GM12891 (cell line): ENCODE measurements around the gene GLOD4.
A peak's percentile ranks its signal among the peaks of the same experiment; 100 is the strongest.

Experiments
- DNase-seq: peaks from one replicate; pipeline ENCODE4 v3.0.0; 2011; ENCODE audit warnings: low spot score; ENCODE audit not compliant: insufficient read length
- FAIRE-seq: peaks from 2 replicates; lab custom pipeline; 2011; peaks lifted over from hg19 to GRCh38; lab: Jason Lieb, UNC
- PAX5 ChIP-seq: IDR thresholded peaks from 2 replicates; pipeline ENCODE4 v1.6.1; 2011; ENCODE audit warnings: low read length, moderate library complexity, mild to moderate bottlenecking; ENCODE audit not compliant: insufficient read depth, severe bottlenecking
- POLR2A ChIP-seq: IDR thresholded peaks from 2 replicates; pipeline ENCODE4 v1.6.1; 2011; ENCODE audit warnings: low read depth, low read length, control low read depth
- POLR2AphosphoS5 ChIP-seq: IDR thresholded peaks from 2 replicates; pipeline ENCODE4 v1.6.1; 2011; ENCODE audit warnings: low read depth, low read length, control low read depth
- POU2F2 ChIP-seq: IDR thresholded peaks from 2 replicates; pipeline ENCODE4 v1.6.1; 2011; ENCODE audit warnings: low read depth, mild to moderate bottlenecking, control low read depth, low read length, moderate library complexity
- SPI1 ChIP-seq: IDR thresholded peaks from 2 replicates; pipeline ENCODE4 v1.6.1; 2011; ENCODE audit warnings: low read depth, low read length, control low read depth
- TAF1 ChIP-seq: IDR thresholded peaks from 2 replicates; pipeline ENCODE4 v1.6.1; 2011; ENCODE audit warnings: low read depth, low read length, control low read depth

Gene GLOD4

GRCh38 chr17:744937-745336 lies 37.1 kb downstream of the GLOD4 start:
- no peak for DNase-seq
- FAIRE-seq: no peak
- TF ChIP-seq POU2F2 (no peak), POLR2AphosphoS5 (0 out of 2 replicates have a peak, but pooled peaks have one; percentile 5)

DNA sequence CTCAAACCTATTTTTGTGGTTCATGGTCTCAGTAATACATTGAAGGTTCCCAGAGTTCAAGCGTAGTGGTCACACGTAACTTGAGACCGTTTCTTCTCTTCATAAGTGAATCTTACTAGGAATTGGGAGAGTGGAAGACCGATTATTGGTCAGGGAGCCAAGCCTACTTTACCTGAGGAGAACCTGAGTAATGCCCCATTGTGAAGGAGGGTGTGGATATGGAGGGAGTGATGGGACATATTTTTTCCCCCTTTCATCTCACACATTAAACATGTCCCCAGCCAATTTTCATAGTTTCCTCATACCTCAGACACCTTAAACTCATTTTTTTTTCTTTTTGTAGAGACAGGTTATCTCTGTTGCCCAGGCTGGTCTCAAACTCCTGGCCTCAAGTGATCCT lies 38.9 kb downstream of the GLOD4 start:
- DNase-seq (no peak), FAIRE-seq (no peak)
- TF ChIP-seq PAX5: no peak
- no peak for TF ChIP-seq POU2F2
- TF ChIP-seq SPI1: no peak
- TF ChIP-seq POLR2A: peak; percentile 54; the same call in 1 of the 2 replicates
- no peak for TF ChIP-seq TAF1
- TF ChIP-seq POLR2AphosphoS5: peak; percentile 74

GRCh38 chr17:742147-742793 lies 39.8 kb downstream of the GLOD4 start:
- TF ChIP-seq TAF1 (no peak), POLR2AphosphoS5 (peak; percentile 44)
- no peak for DNase-seq
- no peak for FAIRE-seq

DNA sequence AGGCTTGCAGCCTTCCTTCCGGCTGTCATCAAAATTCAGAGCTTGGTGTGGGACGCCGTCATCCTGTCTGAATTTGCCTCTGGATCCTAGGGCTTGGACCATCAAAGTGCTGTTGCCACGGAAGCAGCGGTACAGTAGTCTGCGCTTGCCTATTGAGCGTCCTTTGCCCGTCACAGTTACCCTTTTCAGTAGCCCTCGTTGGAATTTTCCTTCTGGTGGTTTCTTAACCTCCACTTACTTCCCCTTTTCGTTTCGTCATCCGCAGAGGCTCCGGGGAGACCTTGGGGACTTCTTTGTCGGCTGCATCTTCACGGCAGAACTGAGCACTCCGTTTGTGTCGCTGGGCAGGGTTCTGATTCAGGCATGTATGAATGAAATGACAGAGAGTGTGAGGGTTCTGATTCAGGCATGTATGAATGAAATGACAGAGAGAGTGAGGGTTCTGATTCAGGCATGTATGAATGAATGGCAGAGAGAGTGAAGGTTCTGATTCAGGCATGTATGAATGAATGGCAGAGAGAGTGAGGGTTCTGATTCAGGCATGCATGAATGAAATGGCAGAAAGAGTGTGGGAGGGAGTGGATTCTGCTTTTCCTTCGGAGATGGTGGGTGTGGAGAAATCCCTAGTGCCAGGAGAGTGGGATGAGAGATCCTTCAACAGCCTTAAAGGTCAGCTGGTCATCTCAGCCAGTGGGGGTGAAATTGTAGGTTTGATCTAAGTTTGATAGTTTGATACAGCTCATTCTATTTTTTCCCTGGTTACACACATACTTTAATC lies 41.7 kb downstream of the GLOD4 start:
- DNase-seq: peak; percentile 52
- peak; percentile 94 for FAIRE-seq
- TF ChIP-seq POLR2A (peak; percentile 57; the same call in 1 of the 2 replicates), POU2F2 (no peak), SPI1 (peak; percentile 44; the same call in 1 of the 2 replicates), TAF1 (no peak), POLR2AphosphoS5 (no peak; the same call in none of the 2 replicates), PAX5 (no peak)

DNA sequence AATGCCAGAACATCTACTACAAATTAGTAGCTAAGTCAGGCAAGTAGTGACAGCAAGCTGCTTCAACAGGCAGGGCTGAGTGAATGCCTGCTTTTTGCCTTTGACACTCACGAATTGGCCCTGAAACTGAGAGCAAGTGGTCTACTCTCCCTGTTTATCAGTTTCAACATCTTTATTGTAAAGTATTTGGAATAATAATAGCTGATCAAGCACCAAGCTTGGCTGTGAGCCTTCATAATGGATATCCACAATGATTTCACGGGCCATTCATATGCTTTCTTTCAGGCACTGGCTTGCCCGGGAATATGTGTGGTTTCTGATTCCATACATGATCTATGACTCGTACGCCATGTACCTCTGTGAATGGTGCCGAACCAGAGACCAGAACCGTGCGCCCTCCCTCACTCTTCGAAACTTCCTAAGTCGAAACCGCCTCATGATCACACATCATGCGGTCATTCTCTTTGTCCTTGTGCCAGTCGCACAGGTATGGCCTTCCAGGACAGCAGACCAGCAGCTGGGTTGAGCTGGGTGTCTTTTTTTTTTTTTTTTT lies 44.4 kb downstream of the GLOD4 start:
- no peak for DNase-seq
- no peak for TF ChIP-seq POLR2A
- no peak for TF ChIP-seq PAX5
- TF ChIP-seq POU2F2: no peak
- FAIRE-seq: no peak

DNA sequence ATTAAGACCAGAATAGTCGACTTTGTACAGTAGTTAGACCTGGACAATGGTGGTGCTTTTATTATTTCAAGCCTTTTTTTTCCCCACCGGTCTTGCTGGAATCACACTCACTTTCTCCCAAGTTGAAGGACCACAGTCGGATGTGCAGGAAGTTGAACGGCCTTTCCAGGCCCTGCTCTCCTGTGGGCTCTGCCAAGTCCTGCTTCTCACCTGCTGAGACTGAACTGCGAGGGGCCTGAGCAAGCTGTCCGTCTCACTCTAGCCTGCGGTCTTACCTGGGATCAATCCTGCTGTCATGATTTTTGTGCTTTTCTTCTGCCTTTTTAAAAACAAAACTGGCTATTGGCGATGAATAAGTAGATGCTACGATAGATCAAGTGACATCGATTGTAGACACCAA lies 48.3 kb downstream of the GLOD4 start:
- DNase-seq (no peak), FAIRE-seq (peak; percentile 31)
- TF ChIP-seq PAX5 (no peak), POLR2AphosphoS5 (no peak), SPI1 (no peak), POLR2A (no peak), TAF1 (no peak), POU2F2 (no peak)

GRCh38 chr17:732902-733720 lies 49.0 kb downstream of the GLOD4 start:
- TF ChIP-seq SPI1 (no peak), PAX5 (no peak), POLR2A (no peak), TAF1 (no peak), POLR2AphosphoS5 (no peak), POU2F2 (no peak)
- DNase-seq (no peak), FAIRE-seq (peak; percentile 85)

DNA sequence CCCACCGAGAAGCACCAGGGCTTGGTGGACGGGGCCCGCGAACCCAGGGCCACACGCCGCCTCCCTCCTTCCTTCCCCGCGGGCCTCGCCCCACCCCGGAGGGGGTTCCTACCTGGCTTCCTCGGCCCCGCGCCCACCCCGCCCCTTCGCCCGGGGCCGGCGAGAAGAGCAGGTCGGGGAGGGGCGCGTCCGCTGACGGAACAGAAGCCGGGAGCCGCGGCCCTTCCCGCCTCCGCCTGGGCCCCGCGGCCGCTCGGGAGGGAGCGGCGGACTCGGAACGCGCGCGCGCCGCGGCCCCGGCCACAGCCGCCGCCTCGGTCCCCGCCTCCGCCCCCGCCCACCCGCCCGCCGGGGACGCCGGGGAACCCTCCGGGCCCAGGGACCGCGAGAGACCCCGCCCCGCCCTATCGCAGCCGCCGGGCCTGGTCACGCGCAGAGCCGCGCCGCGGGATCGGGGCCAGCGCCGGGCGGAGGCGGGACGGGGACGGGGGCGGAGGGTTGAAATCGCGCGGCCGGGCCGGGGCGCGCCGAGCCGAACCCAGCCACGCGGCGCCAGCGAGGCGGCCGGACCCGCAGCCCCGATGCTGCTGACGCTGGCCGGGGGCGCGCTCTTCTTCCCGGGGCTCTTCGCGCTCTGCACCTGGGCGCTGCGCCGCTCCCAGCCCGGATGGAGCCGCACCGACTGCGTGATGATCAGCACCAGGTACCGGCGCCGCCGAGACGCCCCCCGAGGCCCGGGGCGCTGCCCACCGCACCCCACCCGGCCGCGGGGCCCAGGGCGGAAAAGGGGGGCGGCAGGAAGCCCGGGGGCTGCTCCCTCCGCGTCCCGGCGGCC lies 49.8 kb downstream of the GLOD4 start, which contains the start of gene TLCD3A:
Gene TLCD3A (plus strand): TSS at position 530 of the 835 bp plus-strand sequence. CDS start 52 bp downstream, at position 582.
- peak; percentile 75 for DNase-seq
- TF ChIP-seq PAX5 (no peak), POLR2AphosphoS5 (peak; percentile 66; the same call in 1 of the 2 replicates)
- peak; percentile 72 for FAIRE-seq
